ENCODE data around the gene AFAP1.

Gene AFAP1

GRCh38 chr4:7839856-7840255, 99.8 kb downstream of the AFAP1 start:
- no peak for DNase-seq

- no peak for DNase-seq
Observed at GRCh38 chr4:7838136-7838782, 101.4 kb downstream of the AFAP1 start.

- DNase-seq: no peak
Observed at GRCh38 chr4:7837597-7838135, 102.0 kb downstream of the AFAP1 start.

- DNase-seq: no peak
Observed at GRCh38 chr4:7831858-7832730, 107.6 kb downstream of the AFAP1 start.

GRCh38 chr4:7831330-7831729, 108.3 kb downstream of the AFAP1 start:
- DNase-seq: no peak

GRCh38 chr4:7830747-7831146, 108.9 kb downstream of the AFAP1 start:
- DNase-seq: no peak

GRCh38 chr4:7829652-7830580, 109.7 kb downstream of the AFAP1 start:
- DNase-seq: no peak

GRCh38 chr4:7828793-7829301, 110.8 kb downstream of the AFAP1 start:
- no peak for DNase-seq

GRCh38 chr4:7828011-7828720, 111.5 kb downstream of the AFAP1 start:
- DNase-seq: peak; percentile 26

- no peak for DNase-seq
Observed at GRCh38 chr4:7827566-7827965, 112.1 kb downstream of the AFAP1 start.

GRCh38 chr4:7826909-7827306, 112.8 kb downstream of the AFAP1 start:
- no peak for DNase-seq

- no peak for DNase-seq
Observed at GRCh38 chr4:7826176-7826908, 113.3 kb downstream of the AFAP1 start.

- DNase-seq: no peak
Observed at GRCh38 chr4:7824218-7824617, 115.4 kb downstream of the AFAP1 start.

GRCh38 chr4:7823416-7823824, 116.2 kb downstream of the AFAP1 start:
- peak; percentile 23 for DNase-seq

GRCh38 chr4:7822877-7823276, 116.8 kb downstream of the AFAP1 start:
- DNase-seq: no peak

- no peak for DNase-seq
Observed at GRCh38 chr4:7822137-7822505, 117.5 kb downstream of the AFAP1 start.

- DNase-seq: no peak
Observed at GRCh38 chr4:7821245-7822136, 118.2 kb downstream of the AFAP1 start.

- DNase-seq: no peak
Observed at GRCh38 chr4:7820031-7820818, 119.4 kb downstream of the AFAP1 start.

- DNase-seq: no peak
Observed at GRCh38 chr4:7819446-7819845, 120.2 kb downstream of the AFAP1 start.

Data from midbrain (tissue), 1 donor.